ENCODE results near the gene CELA3B.
"Not testable (repeated sequence)": the region's sequence is repeated elsewhere in the genome, so short reads cannot be mapped to it uniquely, and the experiment has no call there.

CELA3B gene

DNA sequence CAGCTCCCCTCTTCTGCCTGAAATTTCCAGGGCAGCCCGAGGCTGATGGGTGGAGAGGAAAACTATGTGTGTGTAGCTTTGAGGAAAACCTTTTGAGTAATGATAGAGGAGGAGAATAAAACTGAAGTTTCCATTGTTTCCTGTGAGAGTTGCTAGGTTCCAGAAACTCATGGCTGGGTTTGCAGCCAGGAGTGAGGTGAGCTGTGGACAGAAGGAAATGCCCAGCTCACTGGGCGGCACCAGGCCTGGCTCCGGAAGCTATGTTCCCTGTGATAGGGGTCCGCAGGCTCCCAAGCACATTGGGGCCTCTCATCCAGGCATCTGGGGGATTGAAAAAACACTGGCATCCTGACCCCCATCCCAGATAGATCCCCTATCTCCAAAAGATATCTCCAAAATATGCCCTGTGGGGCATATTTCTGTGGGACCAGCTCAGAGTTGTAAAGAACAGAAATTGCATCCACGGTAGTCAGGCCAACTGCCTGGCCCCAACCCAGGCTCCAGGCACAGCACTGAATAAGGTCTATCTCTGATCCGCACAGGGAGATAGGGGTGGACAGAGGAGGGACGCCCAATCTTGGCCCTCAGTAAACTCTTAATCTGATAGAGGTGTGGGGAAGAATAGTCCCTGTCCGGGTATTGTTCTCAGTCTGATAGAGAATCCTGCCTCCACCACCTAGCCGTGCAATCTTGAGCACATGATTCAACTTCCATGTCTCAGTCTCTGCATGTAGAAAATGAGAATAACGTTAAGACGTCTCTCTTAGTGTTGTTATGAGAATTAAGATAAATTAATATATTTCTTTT lies 37.9 kb upstream of the CELA3B start:
- TF ChIP-seq, protein P1, sequence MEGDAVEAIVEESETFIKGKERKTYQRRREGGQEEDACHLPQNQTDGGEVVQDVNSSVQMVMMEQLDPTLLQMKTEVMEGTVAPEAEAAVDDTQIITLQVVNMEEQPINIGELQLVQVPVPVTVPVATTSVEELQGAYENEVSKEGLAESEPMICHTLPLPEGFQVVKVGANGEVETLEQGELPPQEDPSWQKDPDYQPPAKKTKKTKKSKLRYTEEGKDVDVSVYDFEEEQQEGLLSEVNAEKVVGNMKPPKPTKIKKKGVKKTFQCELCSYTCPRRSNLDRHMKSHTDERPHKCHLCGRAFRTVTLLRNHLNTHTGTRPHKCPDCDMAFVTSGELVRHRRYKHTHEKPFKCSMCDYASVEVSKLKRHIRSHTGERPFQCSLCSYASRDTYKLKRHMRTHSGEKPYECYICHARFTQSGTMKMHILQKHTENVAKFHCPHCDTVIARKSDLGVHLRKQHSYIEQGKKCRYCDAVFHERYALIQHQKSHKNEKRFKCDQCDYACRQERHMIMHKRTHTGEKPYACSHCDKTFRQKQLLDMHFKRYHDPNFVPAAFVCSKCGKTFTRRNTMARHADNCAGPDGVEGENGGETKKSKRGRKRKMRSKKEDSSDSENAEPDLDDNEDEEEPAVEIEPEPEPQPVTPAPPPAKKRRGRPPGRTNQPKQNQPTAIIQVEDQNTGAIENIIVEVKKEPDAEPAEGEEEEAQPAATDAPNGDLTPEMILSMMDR (IDR thresholded peaks at IDR 0.05; ENCODE audit: control insufficient read depth, extremely low read depth, insufficient read depth), result no peak
- H3K4me3 ChIP-seq (ENCODE audit: low read depth, low read length), result no peak overlapping the region
- DNase-seq (ENCODE audit: low read depth), result no peak

DNA sequence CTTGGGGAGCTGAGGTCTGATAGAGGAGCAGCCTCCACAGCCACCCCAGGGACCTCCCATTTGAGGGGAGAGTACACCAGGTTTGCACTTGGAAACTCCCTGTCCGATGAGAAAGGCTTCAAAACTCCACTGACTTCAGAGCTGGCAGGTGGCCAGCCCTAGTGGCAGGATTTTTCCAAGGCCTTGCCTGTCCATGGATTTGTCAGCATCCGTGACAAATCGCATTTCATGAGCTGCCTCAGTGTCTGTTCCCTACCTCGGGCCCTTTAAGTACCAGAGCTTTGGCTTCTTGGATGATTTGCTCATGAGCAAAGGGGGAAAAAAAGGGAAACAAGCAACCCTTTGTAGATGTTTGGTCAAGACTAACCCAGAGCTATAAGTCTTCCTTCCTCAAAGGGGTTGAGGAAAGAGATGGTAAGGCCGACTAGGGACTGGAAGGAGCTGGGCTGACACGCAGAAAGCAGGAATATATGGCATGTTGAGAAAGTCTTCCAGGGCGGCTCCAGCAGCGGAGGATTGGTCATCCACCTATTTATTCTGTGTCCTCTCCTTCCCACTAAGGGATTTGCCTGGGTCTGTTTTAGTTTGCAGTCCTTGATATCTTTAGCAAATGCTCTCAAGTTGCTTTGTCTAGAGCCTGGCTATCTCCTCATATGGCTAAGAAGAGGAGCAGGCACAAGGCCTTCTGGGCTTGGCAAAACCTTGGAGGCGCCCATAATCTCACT lies 37.0 kb upstream of the CELA3B start:
- no peak for DNase-seq (ENCODE audit: low read depth)
- TF ChIP-seq, protein P1 (IDR thresholded peaks at IDR 0.05; ENCODE audit: control insufficient read depth, extremely low read depth, insufficient read depth), result no peak
- H3K4me3 ChIP-seq (ENCODE audit: low read depth, low read length), result no peak overlapping the region

GRCh38 chr1:21940492-21940891 lies 36.3 kb upstream of the CELA3B start:
- H3K4me3 ChIP-seq (ENCODE audit: low read depth, low read length), result no peak overlapping the region
- DNase-seq (ENCODE audit: low read depth), result no peak
- TF ChIP-seq, protein P1 (IDR thresholded peaks at IDR 0.05; ENCODE audit: control insufficient read depth, extremely low read depth, insufficient read depth), result no peak

DNA sequence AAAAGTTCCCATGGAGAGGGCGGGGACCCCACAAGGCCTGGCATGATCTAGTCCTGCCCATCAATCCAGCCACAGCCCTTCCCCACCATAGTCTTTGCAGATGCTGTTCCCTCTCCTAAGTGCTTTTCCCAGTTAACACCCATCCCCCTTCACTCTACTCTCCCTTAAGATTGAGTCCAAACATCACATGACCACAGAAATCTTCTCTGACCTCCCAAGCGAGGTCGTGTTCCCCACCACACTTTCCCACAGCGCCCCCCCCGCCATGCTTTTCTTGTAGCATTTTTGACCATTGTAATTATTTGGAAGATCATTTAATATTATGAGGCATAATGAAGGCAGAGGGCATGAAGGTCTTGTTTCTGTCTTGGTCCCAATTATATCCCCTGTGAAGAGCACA lies 35.5 kb upstream of the CELA3B start:
- TF ChIP-seq, protein P1 (IDR thresholded peaks at IDR 0.05; ENCODE audit: control insufficient read depth, extremely low read depth, insufficient read depth), result no peak
- DNase-seq (ENCODE audit: low read depth), result no peak
- no peak overlapping the region for H3K4me3 ChIP-seq (ENCODE audit: low read depth, low read length)

DNA sequence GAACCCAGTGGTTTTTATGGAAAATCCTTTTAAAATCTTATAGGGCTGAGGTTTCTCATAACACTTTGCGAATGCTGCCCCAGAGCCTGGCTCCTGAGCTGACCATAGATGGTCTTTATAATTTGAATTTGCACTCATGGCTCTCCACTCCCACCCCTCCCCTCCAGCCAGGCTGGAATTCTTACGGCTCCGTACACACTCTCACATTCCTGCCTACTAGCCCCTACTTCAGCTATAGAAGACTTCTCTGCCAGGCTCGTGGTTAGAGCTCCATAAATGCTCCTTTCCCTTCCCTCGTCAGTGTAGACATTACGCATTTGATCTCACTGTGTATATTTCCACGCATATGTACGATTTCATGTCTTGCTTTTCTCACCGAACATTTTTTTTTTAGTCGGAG lies 34.4 kb upstream of the CELA3B start:
- DNase-seq (ENCODE audit: low read depth), result no peak

DNA sequence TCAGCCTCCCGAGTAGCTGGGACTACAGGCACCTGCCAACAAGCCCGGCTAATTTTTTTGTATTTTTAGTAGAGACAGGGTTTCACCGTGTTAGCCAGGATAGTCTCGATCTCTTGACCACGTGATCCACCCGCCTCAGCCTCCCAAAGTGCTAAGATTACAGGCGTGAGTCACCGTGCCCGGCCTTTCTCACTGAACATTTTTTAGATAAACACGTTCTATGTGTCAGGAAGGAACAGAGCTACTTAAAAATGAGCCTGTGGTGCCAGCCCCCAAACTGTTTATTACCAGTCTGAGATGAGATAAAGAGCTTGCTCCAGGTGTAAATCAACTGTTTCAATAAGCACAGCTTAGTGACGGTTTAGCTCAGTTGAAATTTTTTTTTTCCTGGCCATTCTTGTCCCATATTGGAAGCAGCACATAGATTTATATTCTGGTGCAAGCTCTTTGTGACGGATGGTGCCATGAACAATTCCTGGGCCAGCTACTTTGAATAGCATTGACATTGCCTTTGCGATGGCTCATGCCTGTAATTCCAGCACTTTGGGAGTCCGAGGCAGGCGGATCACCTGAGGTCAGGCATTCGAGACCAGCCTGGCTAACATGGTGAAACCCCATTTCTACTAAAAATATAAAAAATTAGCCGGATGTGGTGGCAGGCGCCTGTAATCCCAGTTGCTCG lies 33.7 kb upstream of the CELA3B start:
- not testable (repeated sequence) for H3K4me3 ChIP-seq (ENCODE audit: low read depth, low read length); DNase-seq (ENCODE audit: low read depth)

More for the DNA sequence above, 34.4 kb upstream of the CELA3B start:
- TF ChIP-seq, protein P1 (IDR thresholded peaks at IDR 0.05; ENCODE audit: control insufficient read depth, extremely low read depth, insufficient read depth), result no peak
- no peak overlapping the region for H3K4me3 ChIP-seq (ENCODE audit: low read depth, low read length)

DNA sequence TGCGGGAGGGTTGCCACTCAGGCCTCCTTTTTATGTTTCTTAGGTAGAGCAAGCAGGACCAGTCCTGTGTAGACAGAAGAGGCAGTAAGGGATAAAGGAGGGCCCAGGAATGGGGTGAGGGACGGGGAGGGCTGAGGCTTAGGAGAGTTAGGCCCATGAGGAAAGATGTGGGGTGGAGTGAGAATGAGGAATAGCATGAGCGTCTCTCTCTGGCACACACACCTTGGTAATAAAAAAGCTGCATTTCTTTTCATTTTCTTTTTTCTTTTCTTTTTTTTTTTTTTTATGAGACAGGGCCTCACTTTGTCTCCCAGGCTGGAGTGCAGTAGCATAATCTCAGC lies 32.1 kb upstream of the CELA3B start:
- no peak for DNase-seq (ENCODE audit: low read depth)
- H3K4me3 ChIP-seq (ENCODE audit: low read depth, low read length), result no peak overlapping the region
- TF ChIP-seq, protein P1 (IDR thresholded peaks at IDR 0.05; ENCODE audit: control insufficient read depth, extremely low read depth, insufficient read depth), result no peak
